ENCODE data around the gene NT5C1B.
A peak's percentile ranks its signal among the peaks of the same experiment; 100 is the strongest.

Gene NT5C1B

DNA sequence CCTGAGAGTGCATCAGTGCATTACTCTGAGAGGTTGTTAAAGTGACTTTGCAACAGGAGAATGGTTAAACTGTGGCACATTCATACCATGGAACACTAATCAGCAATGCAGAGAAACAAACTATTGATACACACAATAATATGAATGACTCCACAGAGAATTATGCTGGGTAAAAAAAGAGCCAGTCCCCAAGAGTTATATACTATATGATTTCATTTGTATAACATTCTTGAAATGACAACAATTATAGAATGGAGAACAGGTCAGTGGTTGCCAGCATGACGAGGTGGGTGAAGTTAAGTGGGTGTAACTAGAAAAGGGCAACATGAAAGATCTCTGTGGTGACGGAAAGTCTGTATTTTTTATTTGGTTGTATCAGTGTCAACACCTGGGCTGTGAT lies 3.0 kb upstream of the NT5C1B start:
- TF ChIP-seq, protein P1, sequence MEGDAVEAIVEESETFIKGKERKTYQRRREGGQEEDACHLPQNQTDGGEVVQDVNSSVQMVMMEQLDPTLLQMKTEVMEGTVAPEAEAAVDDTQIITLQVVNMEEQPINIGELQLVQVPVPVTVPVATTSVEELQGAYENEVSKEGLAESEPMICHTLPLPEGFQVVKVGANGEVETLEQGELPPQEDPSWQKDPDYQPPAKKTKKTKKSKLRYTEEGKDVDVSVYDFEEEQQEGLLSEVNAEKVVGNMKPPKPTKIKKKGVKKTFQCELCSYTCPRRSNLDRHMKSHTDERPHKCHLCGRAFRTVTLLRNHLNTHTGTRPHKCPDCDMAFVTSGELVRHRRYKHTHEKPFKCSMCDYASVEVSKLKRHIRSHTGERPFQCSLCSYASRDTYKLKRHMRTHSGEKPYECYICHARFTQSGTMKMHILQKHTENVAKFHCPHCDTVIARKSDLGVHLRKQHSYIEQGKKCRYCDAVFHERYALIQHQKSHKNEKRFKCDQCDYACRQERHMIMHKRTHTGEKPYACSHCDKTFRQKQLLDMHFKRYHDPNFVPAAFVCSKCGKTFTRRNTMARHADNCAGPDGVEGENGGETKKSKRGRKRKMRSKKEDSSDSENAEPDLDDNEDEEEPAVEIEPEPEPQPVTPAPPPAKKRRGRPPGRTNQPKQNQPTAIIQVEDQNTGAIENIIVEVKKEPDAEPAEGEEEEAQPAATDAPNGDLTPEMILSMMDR (conservative IDR thresholded peaks at IDR 0.05; ENCODE audit: low read length) = no peak
- no peak overlapping the region for H3K4me3 ChIP-seq (ENCODE audit: low read length)
- no peak for DNase-seq (ENCODE audit: low read depth)

DNA sequence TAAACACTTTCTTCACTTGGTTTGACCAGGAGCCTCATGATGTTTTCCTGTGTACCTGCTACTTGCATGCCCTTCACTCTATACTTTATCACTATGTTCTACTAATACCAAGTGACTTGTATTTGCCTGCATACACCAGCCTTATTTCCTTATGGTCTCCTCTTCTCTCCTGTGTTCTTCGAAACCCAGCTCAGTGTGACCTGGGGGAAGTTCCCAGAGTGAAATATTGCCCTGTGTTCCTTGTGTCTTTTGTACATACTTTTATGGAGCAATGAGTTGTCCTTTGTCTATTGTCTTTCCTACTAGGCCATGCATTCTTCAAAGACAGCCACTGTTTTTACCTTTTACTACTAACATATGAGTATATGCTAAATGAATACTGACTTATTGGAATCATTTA lies 567 bp downstream of the NT5C1B start:
- H3K4me3 ChIP-seq (ENCODE audit: low read length) = no peak overlapping the region
- DNase-seq (ENCODE audit: low read depth) = no peak
- TF ChIP-seq, protein P1 (conservative IDR thresholded peaks at IDR 0.05; ENCODE audit: low read length) = no peak

DNA sequence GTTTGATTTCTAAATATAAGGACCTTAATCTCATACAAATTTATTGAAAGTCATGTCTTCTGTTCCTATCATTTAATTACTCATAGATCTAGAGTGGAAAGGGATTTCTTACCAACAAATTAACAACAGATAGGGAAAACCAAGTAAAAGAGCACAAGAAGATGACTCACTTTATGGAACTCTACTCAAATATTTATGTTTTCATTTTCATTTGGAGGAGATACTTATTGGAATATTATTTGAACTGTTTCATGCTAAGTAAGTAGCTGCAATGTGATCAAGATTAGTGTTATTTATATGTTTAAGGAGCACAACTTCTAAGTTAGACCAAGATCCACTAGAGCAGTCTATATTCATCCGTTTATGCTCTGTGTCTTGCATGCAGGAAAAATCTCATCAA lies 1.3 kb downstream of the NT5C1B start:
- DNase-seq (ENCODE audit: low read depth) = no peak
- TF ChIP-seq, protein P1 (conservative IDR thresholded peaks at IDR 0.05; ENCODE audit: low read length) = no peak
- H3K4me3 ChIP-seq (ENCODE audit: low read length) = no peak overlapping the region

DNA sequence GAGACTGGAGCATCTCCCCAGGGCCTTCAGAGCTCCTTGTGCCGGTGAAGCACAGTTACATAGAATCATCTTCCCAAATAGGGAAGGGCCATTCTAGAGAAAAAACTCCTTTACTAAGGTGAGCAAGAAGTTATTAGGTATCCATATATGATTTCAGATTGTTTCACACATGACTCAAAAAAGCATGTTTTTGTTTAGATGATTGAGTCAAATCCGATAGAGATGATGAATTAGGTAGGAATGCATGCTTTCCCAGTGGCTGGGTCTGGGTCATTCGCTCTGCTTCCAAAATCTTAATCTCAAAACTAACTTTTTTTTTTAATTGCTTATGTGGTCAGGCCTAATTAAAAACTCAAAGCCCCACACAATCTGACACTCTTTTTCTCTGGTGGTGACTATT lies 3.8 kb downstream of the NT5C1B start:
- H3K4me3 ChIP-seq (ENCODE audit: low read length) = no peak overlapping the region
- DNase-seq (ENCODE audit: low read depth) = peak; percentile 5
- TF ChIP-seq, protein P1 (conservative IDR thresholded peaks at IDR 0.05; ENCODE audit: low read length) = no peak

DNA sequence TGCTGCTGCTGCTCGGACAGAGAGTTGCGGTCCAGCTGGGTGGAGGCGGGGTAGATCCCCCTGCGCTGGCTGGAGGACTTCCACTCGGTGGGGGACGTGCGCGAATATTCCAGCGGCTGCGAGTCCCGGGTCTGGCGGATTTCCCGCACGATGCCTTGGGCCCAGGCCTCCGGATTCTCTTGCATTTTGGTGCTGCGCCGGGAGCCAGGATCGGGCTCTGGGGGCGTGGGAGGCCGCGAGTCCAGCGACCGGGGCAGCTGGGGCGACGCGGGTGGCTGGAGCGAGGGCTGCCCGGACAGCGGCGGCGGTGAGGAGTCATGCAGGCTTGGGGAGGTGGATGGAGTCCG lies 4.8 kb downstream of the NT5C1B start:
- no peak overlapping the region for H3K4me3 ChIP-seq (ENCODE audit: low read length)
- TF ChIP-seq, protein P1 (conservative IDR thresholded peaks at IDR 0.05; ENCODE audit: low read length) = no peak
- no peak for DNase-seq (ENCODE audit: low read depth)

DNA sequence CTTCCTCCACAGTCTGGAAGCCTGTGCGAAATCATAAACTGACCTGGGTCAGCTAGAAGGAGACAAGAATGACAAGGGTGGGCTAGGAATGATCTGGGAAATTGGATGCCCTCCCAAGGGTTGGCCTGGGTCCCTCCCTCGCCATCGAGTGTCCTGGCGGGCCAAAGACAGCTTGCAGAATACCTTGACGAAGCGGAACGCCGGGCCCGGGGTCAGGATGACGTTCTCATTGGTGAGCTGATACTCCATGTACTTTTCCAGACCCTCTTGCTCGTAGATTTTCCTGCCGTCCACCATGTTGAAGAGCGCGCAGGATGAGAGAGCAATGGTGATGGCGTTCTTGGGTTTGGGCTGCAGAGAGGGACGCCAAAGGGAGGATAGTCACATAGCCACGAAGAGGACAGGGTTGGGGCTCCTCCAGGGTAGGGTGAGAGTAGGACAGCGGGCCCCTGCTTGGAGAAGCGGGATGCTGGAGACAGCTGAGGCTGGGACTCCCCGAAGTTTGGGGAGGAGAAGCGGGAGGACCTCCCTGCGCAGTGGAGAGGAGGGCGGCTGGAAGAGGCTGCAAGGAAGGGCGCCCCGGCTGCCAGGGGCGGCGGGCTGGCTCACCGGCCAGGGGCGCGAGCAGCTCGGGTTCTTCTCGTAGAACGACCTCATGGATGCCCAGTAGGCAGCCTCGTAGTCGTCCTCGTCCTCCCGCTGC lies 5.3 kb downstream of the NT5C1B start:
- DNase-seq (ENCODE audit: low read depth) = no peak
- no peak overlapping the region for H3K4me3 ChIP-seq (ENCODE audit: low read length)
- TF ChIP-seq, protein P1 (conservative IDR thresholded peaks at IDR 0.05; ENCODE audit: low read length) = no peak

DNA sequence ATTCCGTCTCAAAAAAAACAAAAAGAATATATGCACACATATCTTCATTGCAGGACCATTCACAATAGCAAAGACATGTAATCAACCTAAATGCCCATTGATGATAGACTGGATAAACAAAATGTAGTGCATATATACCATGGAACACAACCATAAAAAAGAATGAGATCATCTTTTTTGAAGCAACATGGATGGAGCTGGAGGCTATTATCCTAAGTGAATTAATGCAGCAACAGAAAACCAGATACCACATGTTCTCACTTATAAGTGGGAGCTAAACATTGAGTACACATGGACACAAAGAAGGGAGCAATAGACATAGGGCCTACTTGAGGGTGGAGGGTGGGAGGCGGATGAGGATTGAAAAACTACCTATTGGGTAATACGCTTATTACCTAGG lies 8.8 kb downstream of the NT5C1B start:
- DNase-seq (ENCODE audit: low read depth) = no peak
- TF ChIP-seq, protein P1 (conservative IDR thresholded peaks at IDR 0.05; ENCODE audit: low read length) = no peak
- H3K4me3 ChIP-seq (ENCODE audit: low read length) = no peak overlapping the region
